Jurkat, Clone E6-1 (cell line): ENCODE measurements around the gene ATP13A2.

Experiments
- DNase-seq: peaks from one replicate; pipeline ENCODE4 v3.0.0-alpha.2; 2011; ENCODE audit warnings: low read depth, low spot score
- H3K4me3 ChIP-seq: 2 replicates; pipeline ENCODE4 v1.5.1; 2011; ENCODE audit warnings: mild to moderate bottlenecking, low read length, control low read depth, moderate library complexity

ATP13A2 gene

GRCh38 chr1:16986113-16986512, 25.6 kb downstream of the ATP13A2 start:
- DNase-seq = no peak
- H3K4me3 ChIP-seq = no peak overlapping the region

DNA sequence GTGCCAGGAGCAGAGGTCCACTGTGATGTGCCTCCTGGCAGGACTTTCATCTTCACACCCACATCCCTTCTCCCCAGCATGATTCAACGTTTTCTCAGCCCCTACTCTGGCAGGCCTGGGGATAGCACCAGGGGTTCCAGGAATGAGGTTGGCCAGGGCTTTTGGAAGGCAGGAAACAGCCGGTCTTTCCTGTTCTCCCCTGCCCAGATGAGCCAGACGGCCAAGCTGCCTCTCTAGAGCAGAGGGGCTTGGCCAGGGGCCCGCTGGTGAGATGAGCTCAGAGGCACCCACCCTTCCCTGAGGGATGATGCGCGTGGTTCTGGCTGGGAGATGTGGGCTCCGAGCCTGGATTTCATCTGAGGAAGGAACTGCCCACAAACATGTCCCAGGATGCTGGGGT, 27.0 kb downstream of the ATP13A2 start:
- no peak for DNase-seq
- H3K4me3 ChIP-seq = no peak overlapping the region

GRCh38 chr1:16983649-16984048, 28.1 kb downstream of the ATP13A2 start:
- no peak overlapping the region for H3K4me3 ChIP-seq
- no peak for DNase-seq

- no peak overlapping the region for H3K4me3 ChIP-seq
- no peak for DNase-seq
Observed at GRCh38 chr1:16982902-16983301, 28.8 kb downstream of the ATP13A2 start.

GRCh38 chr1:16981269-16981849, 30.4 kb downstream of the ATP13A2 start:
- DNase-seq = no peak
- no peak overlapping the region for H3K4me3 ChIP-seq

GRCh38 chr1:16980473-16981268, 31.1 kb downstream of the ATP13A2 start, which contains the start of gene MFAP2:
Gene MFAP2 (minus strand): TSS chr1:16980620. CDS start chr1:16978273, 2,347 bp downstream.
- DNase-seq = no peak
- H3K4me3 ChIP-seq = no peak within 1 kb of the TSS

DNA sequence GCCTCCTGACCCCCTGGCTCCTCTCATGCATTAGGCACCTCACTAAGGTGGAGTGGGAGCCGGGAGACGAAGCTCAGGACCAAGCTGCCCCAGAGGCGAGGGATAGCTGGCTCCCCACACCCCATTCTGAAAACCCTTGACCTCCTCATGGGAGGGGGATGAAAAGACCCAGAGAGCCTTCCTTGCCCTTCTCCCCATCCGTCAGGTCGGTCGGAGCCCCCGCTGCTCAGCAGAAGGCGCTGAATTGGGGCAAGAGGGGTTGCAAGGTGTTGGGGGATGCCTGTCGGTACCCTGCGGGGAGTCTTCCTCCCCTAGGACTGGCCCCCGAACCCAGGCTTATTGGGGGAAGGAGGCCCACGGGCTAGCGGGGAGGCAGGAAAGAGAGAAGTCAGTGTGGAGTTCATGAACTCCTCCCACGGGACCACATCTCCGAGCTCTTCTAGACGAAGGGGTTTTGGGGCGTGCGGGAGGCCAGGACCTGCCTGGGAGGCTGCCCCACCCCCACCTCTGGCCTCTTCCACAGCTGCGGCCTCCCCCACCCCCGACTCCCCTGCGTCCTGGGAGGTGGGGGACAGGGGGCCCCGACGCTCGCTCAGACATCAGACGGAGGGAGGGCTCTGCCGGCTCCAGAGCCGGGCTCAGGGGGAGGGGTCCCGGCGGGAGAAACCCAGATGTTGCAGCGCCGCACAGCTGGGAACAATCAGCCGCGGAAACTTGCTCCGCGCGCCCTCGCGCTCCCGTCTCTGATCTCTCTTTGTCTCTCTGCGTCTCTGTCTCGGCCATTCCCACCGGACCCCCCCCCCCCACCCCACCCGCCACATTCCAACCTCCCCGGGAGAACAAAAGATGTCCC, 32.0 kb downstream of the ATP13A2 start:
- H3K4me3 ChIP-seq = no peak overlapping the region
- no peak for DNase-seq

DNA sequence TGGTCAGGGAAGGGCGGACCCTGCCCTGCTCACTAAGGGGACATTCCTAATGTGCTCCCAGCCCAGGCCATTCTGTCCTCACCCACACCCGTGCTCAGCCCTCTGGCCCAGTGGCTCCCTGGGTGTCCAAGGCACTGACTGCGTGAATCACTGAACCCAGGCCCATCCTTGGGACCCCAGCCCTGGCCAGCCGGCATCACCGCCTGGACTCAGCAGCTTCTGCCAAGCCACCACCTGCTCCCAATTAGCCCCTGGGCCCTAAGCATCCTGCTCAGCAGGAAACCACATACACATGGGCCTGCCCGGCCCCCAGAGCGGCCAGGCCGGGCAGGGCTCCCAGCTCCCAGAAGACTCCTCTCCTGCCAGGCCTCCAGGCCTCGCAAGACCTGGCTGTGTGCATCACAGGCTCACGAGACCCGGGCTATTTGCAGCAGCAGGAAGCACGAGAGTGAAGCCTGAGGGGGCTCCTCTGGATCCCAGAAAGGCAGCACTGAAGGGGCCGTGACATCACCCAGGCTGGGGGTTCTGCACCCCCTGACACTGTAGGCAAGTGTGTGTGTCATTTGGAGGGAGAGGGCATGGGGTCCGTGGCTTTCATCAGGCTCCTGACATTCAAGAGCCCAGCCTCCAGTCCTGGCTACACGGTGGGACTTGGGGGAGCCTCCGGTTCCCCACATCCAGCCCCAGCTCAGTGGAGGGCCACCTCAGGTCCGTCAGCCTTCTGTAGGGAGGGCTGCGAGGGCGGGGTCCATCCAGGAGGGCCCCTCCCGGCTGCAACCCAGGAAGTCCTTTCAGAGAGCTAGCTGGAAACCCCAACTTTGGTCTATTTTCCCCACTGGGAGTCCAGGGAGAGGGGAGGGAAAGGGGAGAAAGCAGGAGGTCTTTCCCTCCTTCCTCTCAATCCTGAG, 32.9 kb downstream of the ATP13A2 start:
- no peak for DNase-seq
- no peak overlapping the region for H3K4me3 ChIP-seq

GRCh38 chr1:16978139-16978538, 33.6 kb downstream of the ATP13A2 start:
- DNase-seq = no peak

DNA sequence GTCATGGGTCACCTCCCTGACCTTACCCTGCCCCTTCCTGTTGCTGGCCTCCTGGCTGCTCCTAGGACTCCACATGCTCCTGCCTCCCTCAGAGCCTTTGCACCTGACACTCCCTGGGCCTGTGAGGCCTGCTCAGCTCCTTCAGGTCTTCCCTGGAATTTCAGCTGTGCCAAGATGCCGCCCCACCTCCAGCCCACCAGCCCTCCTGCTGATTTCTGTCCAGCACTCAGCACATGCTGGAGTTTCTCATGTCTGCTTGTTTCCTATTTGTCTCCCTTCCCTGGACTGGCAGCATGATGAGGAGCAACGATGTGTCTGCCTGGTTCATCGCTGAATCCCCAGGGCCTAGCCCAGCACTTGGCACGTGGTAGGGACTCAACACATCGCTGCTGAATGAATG, 34.4 kb downstream of the ATP13A2 start:
- DNase-seq = no peak
- H3K4me3 ChIP-seq = no peak overlapping the region

More at GRCh38 chr1:16978139-16978538, 33.6 kb downstream of the ATP13A2 start:
- no peak overlapping the region for H3K4me3 ChIP-seq

- DNase-seq = no peak
- no peak overlapping the region for H3K4me3 ChIP-seq
Observed at GRCh38 chr1:16976966-16977365, 34.8 kb downstream of the ATP13A2 start.

- no peak overlapping the region for H3K4me3 ChIP-seq
Observed at GRCh38 chr1:16975838-16976237, 35.9 kb downstream of the ATP13A2 start.

DNA sequence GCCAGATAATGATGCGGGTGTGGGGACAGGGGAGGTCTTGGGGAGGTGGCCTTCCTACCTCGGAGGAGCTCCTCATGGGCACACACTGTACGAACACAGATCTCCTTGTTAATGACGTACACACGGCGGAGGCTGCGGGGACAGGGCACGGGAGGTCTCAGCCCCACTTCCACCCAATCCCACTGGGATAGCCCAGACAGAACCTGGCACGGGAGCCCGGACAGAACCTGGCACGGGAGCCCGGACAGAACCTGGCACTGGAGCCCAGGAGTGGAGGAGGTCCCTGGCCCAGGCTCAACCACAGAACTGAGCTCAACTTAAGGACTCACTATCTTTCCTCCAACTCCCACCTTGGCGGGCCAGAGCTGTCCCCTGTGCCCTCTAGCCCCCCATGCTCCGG, 36.5 kb downstream of the ATP13A2 start:
- H3K4me3 ChIP-seq = no peak overlapping the region
- no peak for DNase-seq

More at GRCh38 chr1:16975838-16976237, 35.9 kb downstream of the ATP13A2 start:
- DNase-seq = no peak

DNA sequence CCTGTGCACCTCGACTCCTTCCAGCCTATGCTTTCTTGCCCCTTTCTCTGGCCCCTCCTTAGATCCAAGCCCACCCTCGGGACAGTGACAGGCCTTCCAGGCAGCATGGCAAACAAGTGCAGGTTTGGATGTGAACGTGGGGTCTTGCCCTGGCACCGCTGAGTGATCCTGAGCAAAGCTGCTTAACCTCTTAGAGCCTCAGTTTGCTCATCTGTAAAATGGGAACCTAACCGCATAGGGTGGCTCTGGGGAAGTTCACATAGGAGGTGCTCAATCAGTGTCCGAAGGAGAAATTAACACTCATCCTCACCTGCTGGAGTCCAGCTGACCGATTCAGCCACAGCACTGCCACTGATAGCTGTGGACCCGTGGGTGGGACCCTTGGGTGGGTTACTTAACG, 38.5 kb downstream of the ATP13A2 start:
- DNase-seq = no peak
- H3K4me3 ChIP-seq = no peak overlapping the region

DNA sequence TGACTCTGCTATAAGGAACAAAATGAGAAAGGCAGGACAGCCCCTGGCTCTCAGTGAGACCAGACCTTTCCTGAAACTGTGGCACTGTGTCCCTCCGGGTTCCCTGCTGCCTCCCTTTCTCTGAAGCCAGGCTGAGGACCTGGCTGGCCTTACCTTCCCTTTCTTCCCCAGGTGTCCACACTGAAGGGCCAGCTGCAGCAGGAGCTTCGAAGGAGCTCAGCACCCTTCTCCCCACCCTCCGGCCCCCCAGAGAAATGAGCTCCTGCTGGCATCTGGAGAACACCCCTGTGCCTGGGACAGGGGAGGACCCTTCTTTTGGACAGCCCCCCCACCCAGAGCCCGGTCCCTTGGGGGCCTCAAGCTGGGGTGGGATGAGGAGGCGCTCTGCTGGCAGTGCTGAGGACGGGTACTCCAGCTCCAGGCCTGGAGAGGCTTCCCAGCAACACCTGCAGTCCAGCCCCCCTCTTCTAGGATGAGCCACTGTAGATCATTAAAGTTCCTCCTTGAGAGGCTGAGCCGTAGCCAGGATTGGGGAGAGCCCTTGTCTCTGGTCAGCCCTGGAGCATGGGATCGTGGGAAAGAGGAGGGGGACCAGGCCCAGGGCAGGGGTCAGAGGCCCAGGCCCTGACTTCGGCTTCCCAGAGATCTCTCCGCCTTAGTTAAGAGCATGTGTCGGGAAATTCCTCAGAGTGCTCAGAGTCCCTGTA, 39.4 kb downstream of the ATP13A2 start:
- DNase-seq = no peak
- no peak overlapping the region for H3K4me3 ChIP-seq

GRCh38 chr1:16971341-16972188, 40.2 kb downstream of the ATP13A2 start:
- DNase-seq = no peak
- no peak overlapping the region for H3K4me3 ChIP-seq

DNA sequence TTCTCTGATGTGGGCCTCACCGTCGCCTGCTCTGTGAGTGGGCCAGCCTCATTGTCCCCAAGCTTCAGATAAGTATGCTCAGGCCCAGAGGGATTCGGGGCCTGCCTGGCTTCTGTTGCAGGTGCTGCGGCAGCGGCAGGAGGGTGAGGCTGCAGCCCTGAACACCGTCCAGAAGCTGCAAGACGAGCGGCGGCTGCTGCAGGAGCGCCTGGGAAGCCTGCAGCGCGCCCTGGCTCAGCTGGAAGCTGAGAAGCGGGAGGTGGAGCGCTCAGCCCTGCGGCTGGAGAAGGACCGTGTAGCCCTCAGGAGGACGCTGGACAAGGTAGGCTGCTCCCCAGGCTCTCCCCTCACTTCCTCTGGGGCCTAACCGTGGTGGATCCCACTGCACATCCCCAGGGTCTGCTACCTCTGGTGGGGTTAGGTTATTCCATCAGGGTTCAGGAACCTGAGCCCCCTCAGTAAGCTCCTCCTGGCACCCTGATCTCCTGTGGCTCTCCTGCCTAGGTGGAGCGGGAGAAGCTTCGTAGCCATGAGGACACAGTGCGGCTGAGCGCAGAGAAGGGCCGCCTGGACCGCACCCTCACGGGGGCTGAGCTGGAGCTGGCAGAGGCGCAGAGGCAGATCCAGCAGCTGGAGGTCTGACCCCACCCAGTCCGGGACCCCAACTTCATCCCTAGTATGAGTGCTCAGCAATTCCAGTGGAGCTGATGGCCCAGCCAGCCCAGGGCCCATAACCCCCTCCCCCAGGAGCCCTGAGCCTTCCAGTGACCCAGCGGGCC, 41.4 kb downstream of the ATP13A2 start:
- H3K4me3 ChIP-seq = no peak overlapping the region
- no peak for DNase-seq
